Measurements from ENCODE around the gene TRIM26.

DNA sequence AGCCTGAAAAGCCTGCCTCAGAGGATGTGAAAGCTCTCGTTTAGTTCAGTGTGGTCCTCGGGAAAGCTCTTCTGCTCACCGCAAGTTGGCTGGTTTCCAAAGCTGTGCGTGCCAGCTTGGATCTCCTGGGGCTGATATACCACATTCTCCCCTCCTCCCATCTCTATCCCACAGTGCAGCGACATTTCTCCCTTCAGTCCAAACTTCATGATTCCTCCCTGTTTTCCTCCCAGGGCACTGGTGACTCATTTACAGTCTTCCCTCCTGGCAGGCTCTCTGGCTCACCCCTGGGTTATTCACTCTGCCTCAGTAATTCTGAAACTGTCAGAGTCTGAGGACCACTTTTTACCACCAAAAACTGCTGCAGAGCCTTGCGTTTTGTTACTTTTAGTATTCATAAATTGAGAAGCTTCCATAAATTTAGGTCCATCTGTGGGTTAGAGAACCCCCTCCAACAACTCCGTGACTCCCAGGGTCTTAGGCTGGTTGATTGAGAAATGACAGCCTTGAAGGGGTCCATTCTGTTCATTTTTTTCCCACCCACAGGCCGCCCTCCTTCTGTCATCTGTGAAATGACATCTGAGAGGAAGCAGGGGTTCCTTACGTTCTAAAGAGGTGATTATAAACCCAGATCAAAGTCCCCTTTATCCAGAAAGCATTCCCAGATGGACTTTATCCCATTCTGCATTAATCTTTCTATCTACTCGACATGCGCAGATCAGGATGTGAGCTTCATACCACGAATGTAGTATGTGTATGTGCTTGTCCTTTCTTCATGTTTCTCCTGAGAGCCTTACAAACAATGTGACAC is 58.3 kb downstream of the TRIM26 start:
- TF ChIP-seq, protein P1, sequence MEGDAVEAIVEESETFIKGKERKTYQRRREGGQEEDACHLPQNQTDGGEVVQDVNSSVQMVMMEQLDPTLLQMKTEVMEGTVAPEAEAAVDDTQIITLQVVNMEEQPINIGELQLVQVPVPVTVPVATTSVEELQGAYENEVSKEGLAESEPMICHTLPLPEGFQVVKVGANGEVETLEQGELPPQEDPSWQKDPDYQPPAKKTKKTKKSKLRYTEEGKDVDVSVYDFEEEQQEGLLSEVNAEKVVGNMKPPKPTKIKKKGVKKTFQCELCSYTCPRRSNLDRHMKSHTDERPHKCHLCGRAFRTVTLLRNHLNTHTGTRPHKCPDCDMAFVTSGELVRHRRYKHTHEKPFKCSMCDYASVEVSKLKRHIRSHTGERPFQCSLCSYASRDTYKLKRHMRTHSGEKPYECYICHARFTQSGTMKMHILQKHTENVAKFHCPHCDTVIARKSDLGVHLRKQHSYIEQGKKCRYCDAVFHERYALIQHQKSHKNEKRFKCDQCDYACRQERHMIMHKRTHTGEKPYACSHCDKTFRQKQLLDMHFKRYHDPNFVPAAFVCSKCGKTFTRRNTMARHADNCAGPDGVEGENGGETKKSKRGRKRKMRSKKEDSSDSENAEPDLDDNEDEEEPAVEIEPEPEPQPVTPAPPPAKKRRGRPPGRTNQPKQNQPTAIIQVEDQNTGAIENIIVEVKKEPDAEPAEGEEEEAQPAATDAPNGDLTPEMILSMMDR (IDR thresholded peaks at IDR 0.05; ENCODE audit: borderline replicate concordance, extremely low read depth, low read length, poor library complexity, severe bottlenecking): no peak
- no peak for TF ChIP-seq EZH2 (IDR thresholded peaks at IDR 0.05; ENCODE audit: borderline replicate concordance, low read depth, low read length, severe bottlenecking)

All from DND-41 (cell line).